Measurements from ENCODE around the gene ANO1. TPM values are rescaled to one million over a fixed set of nuclear protein-coding genes. Genes with fewer than 3 reads are reported as not detected.

Gene ANO1
- total RNA-seq, 6 experiments from 2014 or later: 32.1 to 292 (median 78.0) TPM

DNA sequence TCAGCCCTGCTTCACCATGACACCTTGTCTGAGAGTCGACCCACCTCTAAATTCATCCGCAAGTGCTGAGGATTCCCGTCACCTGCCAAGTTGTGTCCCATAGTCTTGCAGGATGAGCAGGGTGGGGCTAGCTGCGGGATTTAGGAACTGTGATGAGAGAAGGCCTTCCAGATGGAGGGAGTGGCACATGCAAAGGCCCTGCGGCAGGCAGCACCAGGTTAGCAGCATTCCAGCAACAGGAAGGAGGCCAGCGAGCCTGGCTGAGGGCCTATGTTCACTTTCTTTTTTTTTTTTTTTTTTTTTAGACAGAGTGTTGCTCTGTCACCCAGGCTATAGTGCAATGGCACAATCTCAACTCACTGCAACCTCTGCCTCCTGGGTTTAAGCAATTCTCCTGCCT, 31.8 kb downstream of the ANO1 start:
- H3K27ac ChIP-seq: no peak overlapping the region
- intact Hi-C loops (cut with DNase I): no loop called here
- H3K27me3 ChIP-seq: no peaks in the 10 kb centered on the region
- DNase-seq: no peak
- H3K4me3 ChIP-seq: no peak overlapping the region
- H3K4me1 ChIP-seq: peaks cover 0 to 19% (median 9%) of the 10 kb centered on the region in 4 donors
- TF ChIP-seq POLR2A (IDR thresholded peaks at IDR 0.05): no peak
- no peaks in the 10 kb centered on the region for H3K9me3 ChIP-seq
- no peak for ATAC-seq
- peaks cover 0 to 40% (median 3%) of the 10 kb centered on the region in 4 donors for H3K36me3 ChIP-seq
- WGBS (ENCODE audit: insufficient coverage, low coverage, low lambda C conversion rate, missing lambda C conversion rate): no CpG with 5 or more reads among the region's 6 CpGs

DNA sequence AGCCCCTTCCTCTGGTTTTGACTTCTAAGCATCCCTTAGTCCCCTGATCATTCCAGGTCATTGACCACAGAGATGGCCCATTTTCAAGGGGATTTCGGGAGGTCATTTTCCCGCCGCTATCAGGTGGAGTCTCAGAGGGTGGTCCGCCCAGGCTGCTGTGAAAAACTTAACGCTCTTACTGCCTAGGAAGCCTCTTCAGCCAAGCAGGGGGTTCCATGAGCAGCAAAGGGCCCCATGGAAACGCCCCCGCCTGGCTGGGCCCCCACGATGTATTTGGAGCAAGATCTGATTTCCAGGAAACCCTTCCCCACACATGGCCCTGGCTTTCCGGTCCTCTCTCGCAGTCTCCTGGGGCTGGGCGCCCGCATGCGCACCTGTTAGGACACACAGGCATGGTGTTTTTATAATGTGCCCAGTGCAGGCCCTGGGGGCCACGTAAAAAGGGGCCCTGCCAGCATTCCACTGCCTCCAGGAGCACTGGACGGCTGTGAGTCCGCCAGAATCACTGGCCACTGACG, 32.5 kb downstream of the ANO1 start:
- peak overlapping the region in 1 of 3 donors; percentile 38 for H3K27ac ChIP-seq
- H3K27me3 ChIP-seq: no peaks in the 10 kb centered on the region
- no peak for TF ChIP-seq POLR2A (IDR thresholded peaks at IDR 0.05)
- TF ChIP-seq, protein P1, sequence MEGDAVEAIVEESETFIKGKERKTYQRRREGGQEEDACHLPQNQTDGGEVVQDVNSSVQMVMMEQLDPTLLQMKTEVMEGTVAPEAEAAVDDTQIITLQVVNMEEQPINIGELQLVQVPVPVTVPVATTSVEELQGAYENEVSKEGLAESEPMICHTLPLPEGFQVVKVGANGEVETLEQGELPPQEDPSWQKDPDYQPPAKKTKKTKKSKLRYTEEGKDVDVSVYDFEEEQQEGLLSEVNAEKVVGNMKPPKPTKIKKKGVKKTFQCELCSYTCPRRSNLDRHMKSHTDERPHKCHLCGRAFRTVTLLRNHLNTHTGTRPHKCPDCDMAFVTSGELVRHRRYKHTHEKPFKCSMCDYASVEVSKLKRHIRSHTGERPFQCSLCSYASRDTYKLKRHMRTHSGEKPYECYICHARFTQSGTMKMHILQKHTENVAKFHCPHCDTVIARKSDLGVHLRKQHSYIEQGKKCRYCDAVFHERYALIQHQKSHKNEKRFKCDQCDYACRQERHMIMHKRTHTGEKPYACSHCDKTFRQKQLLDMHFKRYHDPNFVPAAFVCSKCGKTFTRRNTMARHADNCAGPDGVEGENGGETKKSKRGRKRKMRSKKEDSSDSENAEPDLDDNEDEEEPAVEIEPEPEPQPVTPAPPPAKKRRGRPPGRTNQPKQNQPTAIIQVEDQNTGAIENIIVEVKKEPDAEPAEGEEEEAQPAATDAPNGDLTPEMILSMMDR (IDR thresholded peaks at IDR 0.05): no peak
- H3K9me3 ChIP-seq: no peaks in the 10 kb centered on the region
- 87% methylated on average over 8 of the region's 17 CpGs for WGBS (ENCODE audit: insufficient coverage, low coverage, low lambda C conversion rate, missing lambda C conversion rate)
- intact Hi-C loops (cut with DNase I): no loop called here
- ATAC-seq (no peak), DNase-seq (no peak)
- no peak overlapping the region for H3K4me3 ChIP-seq
- peaks cover 0 to 40% (median 3%) of the 10 kb centered on the region in 4 donors for H3K36me3 ChIP-seq
- H3K4me1 ChIP-seq: peaks cover 0 to 12% (median 6%) of the 10 kb centered on the region in 4 donors

DNA sequence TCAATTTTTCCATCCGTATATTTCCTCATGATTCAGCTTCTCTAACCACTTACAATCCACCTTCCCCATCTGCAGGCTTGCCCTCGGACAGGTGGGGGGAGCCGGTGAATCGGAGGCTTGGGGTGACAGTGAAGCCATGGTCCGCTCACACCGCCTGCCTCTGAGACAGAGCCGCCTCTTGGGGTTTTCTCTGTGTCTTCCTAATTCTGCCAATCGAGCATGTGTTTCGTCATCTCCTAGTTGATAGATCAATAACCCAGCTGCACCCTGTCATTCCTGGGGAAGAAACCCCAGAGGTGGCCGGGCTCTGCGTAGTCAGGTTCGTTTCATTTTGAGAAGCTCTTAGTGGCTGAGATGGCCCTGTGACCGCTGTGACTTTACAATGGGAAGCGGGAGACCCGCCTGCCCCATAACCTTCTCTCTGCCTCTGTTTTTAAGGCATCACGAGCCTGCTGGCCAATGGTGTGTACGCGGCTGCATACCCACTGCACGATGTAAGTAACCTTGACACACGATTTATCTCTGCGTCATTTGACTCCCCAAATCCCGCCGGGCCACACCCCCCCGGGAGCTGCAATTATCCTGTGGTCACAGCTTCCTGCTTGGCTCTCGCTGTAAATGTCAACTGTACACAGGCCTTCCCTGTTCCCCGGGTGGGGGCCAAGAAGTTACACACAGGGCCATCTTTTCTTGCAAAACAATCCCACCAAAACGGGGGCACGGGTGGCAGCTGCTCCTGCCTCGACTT, 33.3 kb downstream of the ANO1 start:
- H3K36me3 ChIP-seq: peaks cover 0 to 40% (median 3%) of the 10 kb centered on the region in 4 donors
- 57% methylated on average over 14 of the region's 29 CpGs for WGBS (ENCODE audit: insufficient coverage, low coverage, low lambda C conversion rate, missing lambda C conversion rate)
- intact Hi-C loops (cut with DNase I): no loop called here
- TF ChIP-seq, protein P1 (IDR thresholded peaks at IDR 0.05): no peak
- no peak for TF ChIP-seq POLR2A (IDR thresholded peaks at IDR 0.05)
- peaks cover 0 to 4% (median 1%) of the 10 kb centered on the region in 4 donors for H3K4me1 ChIP-seq
- peak overlapping the region in 1 of 3 donors; percentile 38 for H3K27ac ChIP-seq
- peak; percentile 6 to 70 (median 33) for ATAC-seq
- H3K4me3 ChIP-seq: no peak overlapping the region
- no peaks in the 10 kb centered on the region for H3K27me3 ChIP-seq
- no peak for DNase-seq
- no peaks in the 10 kb centered on the region for H3K9me3 ChIP-seq

DNA sequence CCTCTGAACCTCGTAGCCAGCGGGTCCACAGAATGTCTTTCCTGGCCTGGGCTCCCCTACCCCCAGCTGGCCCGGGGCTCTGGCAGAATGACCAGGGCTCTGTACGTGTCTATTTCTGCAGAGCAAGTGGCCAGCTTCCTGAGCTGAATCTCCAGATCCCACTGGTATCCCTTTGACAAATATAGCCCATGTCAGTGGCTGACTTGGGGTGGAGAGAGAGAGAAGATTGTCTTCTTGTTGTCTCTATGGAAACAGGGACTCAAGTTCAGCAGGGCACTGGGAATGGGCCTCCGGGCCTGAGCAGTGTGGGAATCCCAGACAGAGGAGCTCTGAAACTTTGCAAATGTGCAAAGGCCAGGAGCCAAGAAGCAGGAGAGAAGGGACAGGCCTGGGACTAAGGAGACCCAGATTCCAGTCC, 33.9 kb downstream of the ANO1 start:
- H3K27ac ChIP-seq: no peak overlapping the region
- ATAC-seq (peak; percentile 14 to 38 (median 32)), DNase-seq (no peak)
- no peaks in the 10 kb centered on the region for H3K4me1 ChIP-seq
- intact Hi-C loops (cut with DNase I): no loop called here
- no CpG with 5 or more reads among the region's 5 CpGs for WGBS (ENCODE audit: insufficient coverage, low coverage, low lambda C conversion rate, missing lambda C conversion rate)
- no peaks in the 10 kb centered on the region for H3K9me3 ChIP-seq
- no peak overlapping the region for H3K4me3 ChIP-seq
- no peaks in the 10 kb centered on the region for H3K27me3 ChIP-seq
- peaks cover 0 to 42% (median 3%) of the 10 kb centered on the region in 4 donors for H3K36me3 ChIP-seq
- no peak for TF ChIP-seq POLR2A (IDR thresholded peaks at IDR 0.05)
- TF ChIP-seq, protein P1 (IDR thresholded peaks at IDR 0.05): no peak

DNA sequence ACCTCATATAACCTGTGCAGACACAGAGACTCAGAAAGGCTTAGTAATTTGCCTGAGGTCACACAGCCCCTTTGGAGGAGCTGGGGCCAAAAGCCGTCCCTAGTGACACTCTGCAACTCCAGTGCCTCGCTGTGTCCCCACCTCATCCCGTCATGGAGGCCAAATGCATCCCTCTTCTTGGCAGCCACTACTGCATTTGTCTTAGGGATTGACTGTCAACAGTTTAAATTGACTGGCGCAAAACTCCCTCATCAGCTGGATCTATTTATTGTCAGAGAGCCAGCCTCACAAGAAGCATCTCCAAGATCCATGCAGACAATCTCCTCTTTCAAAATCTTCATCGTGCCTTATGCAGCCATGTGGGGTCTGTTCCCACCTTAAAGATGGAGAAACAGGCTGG, 35.7 kb downstream of the ANO1 start:
- intact Hi-C loops (cut with DNase I): no loop called here
- Histone ChIP-seq H3K27ac (no peak overlapping the region), H3K4me1 (no peaks in the 10 kb centered on the region), H3K27me3 (no peaks in the 10 kb centered on the region), H3K9me3 (no peaks in the 10 kb centered on the region), H3K4me3 (no peak overlapping the region), H3K36me3 (peaks cover 0 to 32% (median 3%) of the 10 kb centered on the region in 4 donors)
- WGBS (ENCODE audit: insufficient coverage, low coverage, low lambda C conversion rate, missing lambda C conversion rate): 88% methylated on average over 2 of the region's 5 CpGs
- no peak for ATAC-seq
- TF ChIP-seq, protein P1 (IDR thresholded peaks at IDR 0.05): no peak
- no peak for TF ChIP-seq POLR2A (IDR thresholded peaks at IDR 0.05)
- DNase-seq: no peak
